Measurements from ENCODE around the gene AFF3.

Gene AFF3

DNA sequence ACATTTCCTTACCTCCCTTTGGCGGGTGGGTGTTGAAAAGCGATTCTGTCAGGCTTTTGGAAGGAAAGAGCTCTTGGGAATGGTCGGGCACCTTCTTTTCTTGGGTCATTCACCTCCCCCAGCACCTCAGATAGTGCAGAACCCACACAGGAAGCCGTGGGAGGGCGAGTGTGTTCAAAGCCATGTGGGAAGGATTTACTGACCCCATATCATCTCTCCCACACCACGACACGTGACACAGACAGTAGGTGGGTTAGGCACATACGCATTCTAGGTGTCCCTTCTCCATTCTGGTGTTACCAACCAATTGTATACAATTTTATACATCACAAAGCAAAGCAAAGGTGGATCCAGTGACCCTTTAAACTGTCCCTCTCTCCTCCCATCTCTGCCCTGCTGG is 388.9 kb downstream of the AFF3 start:
- no peak overlapping the region for H3K23ac ChIP-seq (ENCODE audit: low read length)
- no peak overlapping the region for H2BK12ac ChIP-seq (ENCODE audit: low read length)
- no peak for DNase-seq
- no peak overlapping the region for H3K4me2 ChIP-seq (ENCODE audit: low read length)
- H3K36me3 ChIP-seq (ENCODE audit: control insufficient read depth in 1 of 2, insufficient read depth in 2 of 2, low read length in 2 of 2), result no peaks in the 10 kb centered on the region
- no peaks in the 10 kb centered on the region for H3K79me2 ChIP-seq (ENCODE audit: control insufficient read depth, insufficient read depth, low read length, poor library complexity)
- H3K4ac ChIP-seq (ENCODE audit: low read depth, low read length), result no peak overlapping the region
- no CpG with 5 or more reads among the region's 8 CpGs for WGBS (ENCODE audit: extremely low coverage, insufficient coverage, insufficient read length)
- H3K79me1 ChIP-seq (ENCODE audit: low read length), result no peaks in the 10 kb centered on the region
- H3K27ac ChIP-seq (ENCODE audit: low read depth, low read length), result no peak overlapping the region
- no peak overlapping the region for H2BK5ac ChIP-seq (ENCODE audit: low read depth, low read length, poor library complexity)
- no peak overlapping the region for H4K12ac ChIP-seq (ENCODE audit: low read depth, low read length)
- H3K4me3 ChIP-seq (ENCODE audit: low read depth, low read length), result no peak overlapping the region
- H3K9ac ChIP-seq (ENCODE audit: low read length), result no peak overlapping the region
- H2BK120ac ChIP-seq (ENCODE audit: insufficient read depth, low read length, poor library complexity), result no peak overlapping the region
- H2AK5ac ChIP-seq (ENCODE audit: low read length), result no peak overlapping the region
- no peak overlapping the region for H2AFZ ChIP-seq (ENCODE audit: insufficient read depth, low read length, poor library complexity)
- H4K91ac ChIP-seq (ENCODE audit: low read depth, low read length), result no peak overlapping the region
- no peaks in the 10 kb centered on the region for H3K4me1 ChIP-seq (ENCODE audit: control insufficient read depth in 1 of 2, insufficient read depth in 2 of 2, low read length in 2 of 2)
- H4K8ac ChIP-seq (ENCODE audit: low read depth, low read length), result no peak overlapping the region
- H3K27me3 ChIP-seq (ENCODE audit: insufficient read depth, low read length), result no peaks in the 10 kb centered on the region
- no peak overlapping the region for H3K14ac ChIP-seq (ENCODE audit: low read length)
- no peak overlapping the region for H3K18ac ChIP-seq (ENCODE audit: low read length)
- no peaks in the 10 kb centered on the region for H3K9me3 ChIP-seq (ENCODE audit: insufficient read depth, low read depth, low read length)

GRCh38 chr2:99748344-99748743 is 394.0 kb downstream of the AFF3 start:
- no CpG with 5 or more reads among the region's 2 CpGs for WGBS (ENCODE audit: extremely low coverage, insufficient coverage, insufficient read length)
- Histone ChIP-seq H2BK5ac (ENCODE audit: low read depth, low read length, poor library complexity) (no peak overlapping the region), H3K79me2 (ENCODE audit: control insufficient read depth, insufficient read depth, low read length, poor library complexity) (no peaks in the 10 kb centered on the region), H2AFZ (ENCODE audit: insufficient read depth, low read length, poor library complexity) (no peak overlapping the region), H3K4me2 (ENCODE audit: low read length) (no peak overlapping the region), H3K4me1 (ENCODE audit: control insufficient read depth in 1 of 2, insufficient read depth in 2 of 2, low read length in 2 of 2) (peaks cover 0 to 4% of the 10 kb centered on the region in 2 experiments), H4K8ac (ENCODE audit: low read depth, low read length) (no peak overlapping the region), H2BK12ac (ENCODE audit: low read length) (no peak overlapping the region), H3K9me3 (ENCODE audit: insufficient read depth, low read depth, low read length) (no peaks in the 10 kb centered on the region), H3K4me3 (ENCODE audit: low read depth, low read length) (no peak overlapping the region), H3K23ac (ENCODE audit: low read length) (no peak overlapping the region), H3K27me3 (ENCODE audit: insufficient read depth, low read length) (no peaks in the 10 kb centered on the region), H3K27ac (ENCODE audit: low read depth, low read length) (no peak overlapping the region), H3K9ac (ENCODE audit: low read length) (no peak overlapping the region), H3K14ac (ENCODE audit: low read length) (no peak overlapping the region), H4K91ac (ENCODE audit: low read depth, low read length) (no peak overlapping the region), H2AK5ac (ENCODE audit: low read length) (no peak overlapping the region), H2BK120ac (ENCODE audit: insufficient read depth, low read length, poor library complexity) (no peak overlapping the region), H3K79me1 (ENCODE audit: low read length) (no peaks in the 10 kb centered on the region), H3K4ac (ENCODE audit: low read depth, low read length) (no peak overlapping the region), H3K18ac (ENCODE audit: low read length) (no peak overlapping the region), H4K12ac (ENCODE audit: low read depth, low read length) (no peak overlapping the region), H3K36me3 (ENCODE audit: control insufficient read depth in 1 of 2, insufficient read depth in 2 of 2, low read length in 2 of 2) (no peaks in the 10 kb centered on the region)
- DNase-seq, result no peak

DNA sequence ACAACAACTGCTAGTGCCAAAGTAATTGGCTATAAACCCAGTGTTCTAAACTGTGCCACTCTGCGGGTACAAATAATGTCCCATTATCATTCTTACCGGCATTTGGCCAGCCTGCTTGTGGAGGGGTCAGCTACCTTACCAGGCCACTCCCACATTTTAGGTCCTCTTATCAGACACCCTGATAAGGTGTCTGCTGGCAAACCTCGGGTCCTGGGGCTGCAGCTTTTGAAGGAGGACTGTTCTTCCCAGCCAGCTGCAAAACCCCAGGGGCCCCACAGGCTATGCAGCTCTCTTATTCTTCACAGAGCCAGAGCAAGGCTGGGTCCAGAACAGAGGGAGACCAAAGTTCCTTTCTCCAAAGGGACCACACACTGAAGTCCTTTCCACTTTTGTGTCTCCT is 394.5 kb downstream of the AFF3 start:
- no peak overlapping the region for H4K12ac ChIP-seq (ENCODE audit: low read depth, low read length)
- H3K79me1 ChIP-seq (ENCODE audit: low read length), result no peaks in the 10 kb centered on the region
- H3K4me3 ChIP-seq (ENCODE audit: low read depth, low read length), result no peak overlapping the region
- no peak overlapping the region for H4K8ac ChIP-seq (ENCODE audit: low read depth, low read length)
- no peak overlapping the region for H3K23ac ChIP-seq (ENCODE audit: low read length)
- no CpG with 5 or more reads among the region's 3 CpGs for WGBS (ENCODE audit: extremely low coverage, insufficient coverage, insufficient read length)
- no peaks in the 10 kb centered on the region for H3K79me2 ChIP-seq (ENCODE audit: control insufficient read depth, insufficient read depth, low read length, poor library complexity)
- no peak overlapping the region for H2BK12ac ChIP-seq (ENCODE audit: low read length)
- no peak overlapping the region for H3K27ac ChIP-seq (ENCODE audit: low read depth, low read length)
- H4K91ac ChIP-seq (ENCODE audit: low read depth, low read length), result no peak overlapping the region
- H3K9ac ChIP-seq (ENCODE audit: low read length), result no peak overlapping the region
- DNase-seq, result no peak
- no peak overlapping the region for H3K4me2 ChIP-seq (ENCODE audit: low read length)
- no peak overlapping the region for H3K14ac ChIP-seq (ENCODE audit: low read length)
- H3K9me3 ChIP-seq (ENCODE audit: insufficient read depth, low read depth, low read length), result no peaks in the 10 kb centered on the region
- no peak overlapping the region for H2AFZ ChIP-seq (ENCODE audit: insufficient read depth, low read length, poor library complexity)
- H3K18ac ChIP-seq (ENCODE audit: low read length), result no peak overlapping the region
- H2BK5ac ChIP-seq (ENCODE audit: low read depth, low read length, poor library complexity), result no peak overlapping the region
- H3K4me1 ChIP-seq (ENCODE audit: control insufficient read depth in 1 of 2, insufficient read depth in 2 of 2, low read length in 2 of 2), result peaks cover 0 to 4% of the 10 kb centered on the region in 2 experiments
- H3K4ac ChIP-seq (ENCODE audit: low read depth, low read length), result no peak overlapping the region
- H2AK5ac ChIP-seq (ENCODE audit: low read length), result no peak overlapping the region
- H3K36me3 ChIP-seq (ENCODE audit: control insufficient read depth in 1 of 2, insufficient read depth in 2 of 2, low read length in 2 of 2), result no peaks in the 10 kb centered on the region
- H3K27me3 ChIP-seq (ENCODE audit: insufficient read depth, low read length), result no peaks in the 10 kb centered on the region
- H2BK120ac ChIP-seq (ENCODE audit: insufficient read depth, low read length, poor library complexity), result no peak overlapping the region

GRCh38 chr2:99743146-99743545 is 399.2 kb downstream of the AFF3 start:
- Histone ChIP-seq H3K9ac (ENCODE audit: low read length) (no peak overlapping the region), H3K9me3 (ENCODE audit: insufficient read depth, low read depth, low read length) (no peaks in the 10 kb centered on the region), H4K91ac (ENCODE audit: low read depth, low read length) (no peak overlapping the region), H2BK5ac (ENCODE audit: low read depth, low read length, poor library complexity) (no peak overlapping the region), H3K36me3 (ENCODE audit: control insufficient read depth in 1 of 2, insufficient read depth in 2 of 2, low read length in 2 of 2) (no peaks in the 10 kb centered on the region), H3K4me2 (ENCODE audit: low read length) (no peak overlapping the region), H3K4me1 (ENCODE audit: control insufficient read depth in 1 of 2, insufficient read depth in 2 of 2, low read length in 2 of 2) (peaks cover 0 to 2% of the 10 kb centered on the region in 2 experiments), H3K79me1 (ENCODE audit: low read length) (no peaks in the 10 kb centered on the region), H3K4ac (ENCODE audit: low read depth, low read length) (no peak overlapping the region), H3K14ac (ENCODE audit: low read length) (no peak overlapping the region), H3K27ac (ENCODE audit: low read depth, low read length) (no peak overlapping the region), H2BK120ac (ENCODE audit: insufficient read depth, low read length, poor library complexity) (no peak overlapping the region), H3K4me3 (ENCODE audit: low read depth, low read length) (no peak overlapping the region), H4K12ac (ENCODE audit: low read depth, low read length) (no peak overlapping the region), H2AK5ac (ENCODE audit: low read length) (no peak overlapping the region), H4K8ac (ENCODE audit: low read depth, low read length) (no peak overlapping the region), H3K18ac (ENCODE audit: low read length) (no peak overlapping the region), H2BK12ac (ENCODE audit: low read length) (no peak overlapping the region), H3K23ac (ENCODE audit: low read length) (no peak overlapping the region), H2AFZ (ENCODE audit: insufficient read depth, low read length, poor library complexity) (no peak overlapping the region), H3K79me2 (ENCODE audit: control insufficient read depth, insufficient read depth, low read length, poor library complexity) (no peaks in the 10 kb centered on the region), H3K27me3 (ENCODE audit: insufficient read depth, low read length) (no peaks in the 10 kb centered on the region)
- no peak for DNase-seq
- no CpG with 5 or more reads among the region's 7 CpGs for WGBS (ENCODE audit: extremely low coverage, insufficient coverage, insufficient read length)
